ENCODE data around the gene HLA-B.

Gene HLA-B

GRCh38 chr6:31352683-31353383, 4.1 kb downstream of the HLA-B start:
- H2AFZ ChIP-seq (ENCODE audit: low read depth, low read length), result no peak overlapping the region
- H3K79me2 ChIP-seq (ENCODE audit: low read length), result peaks cover 26% of the 10 kb centered on the region
- no peak overlapping the region for H3K9ac ChIP-seq (ENCODE audit: low read length)
- TF ChIP-seq CTCF (IDR thresholded peaks at IDR 0.05; ENCODE audit: low read depth, low read length) (no peak), EZH2phosphoT487 (IDR thresholded peaks at IDR 0.05; ENCODE audit: low read depth) (no peak)
- no peaks in the 10 kb centered on the region for H3K9me3 ChIP-seq (ENCODE audit: insufficient read depth, low read length)
- no peaks in the 10 kb centered on the region for H3K27me3 ChIP-seq (ENCODE audit: low read depth, low read length)
- no peak overlapping the region for H3K4me3 ChIP-seq (ENCODE audit: low read length)
- H3K4me2 ChIP-seq (ENCODE audit: low read length), result no peak overlapping the region
- H3K36me3 ChIP-seq (replicated peaks; ENCODE audit: low read depth, low read length), result peaks cover 29% of the 10 kb centered on the region
- peaks cover 18% of the 10 kb centered on the region for H3K4me1 ChIP-seq (ENCODE audit: low read length)
- peaks cover 38% of the 10 kb centered on the region for H4K20me1 ChIP-seq (ENCODE audit: insufficient read depth, low read length)
- H3K27ac ChIP-seq (ENCODE audit: low read length), result no peak overlapping the region

GRCh38 chr6:31352310-31352682, 4.7 kb downstream of the HLA-B start:
- no peak overlapping the region for H3K4me3 ChIP-seq (ENCODE audit: low read length)
- peaks cover 29% of the 10 kb centered on the region for H3K36me3 ChIP-seq (replicated peaks; ENCODE audit: low read depth, low read length)
- no peaks in the 10 kb centered on the region for H3K9me3 ChIP-seq (ENCODE audit: insufficient read depth, low read length)
- H3K27me3 ChIP-seq (ENCODE audit: low read depth, low read length), result no peaks in the 10 kb centered on the region
- no peak overlapping the region for H3K9ac ChIP-seq (ENCODE audit: low read length)
- peaks cover 13% of the 10 kb centered on the region for H3K4me1 ChIP-seq (ENCODE audit: low read length)
- H3K4me2 ChIP-seq (ENCODE audit: low read length), result no peak overlapping the region
- no peak for TF ChIP-seq EZH2phosphoT487 (IDR thresholded peaks at IDR 0.05; ENCODE audit: low read depth)
- no peak for TF ChIP-seq CTCF (IDR thresholded peaks at IDR 0.05; ENCODE audit: low read depth, low read length)
- no peak overlapping the region for H3K27ac ChIP-seq (ENCODE audit: low read length)
- peaks cover 38% of the 10 kb centered on the region for H4K20me1 ChIP-seq (ENCODE audit: insufficient read depth, low read length)
- H3K79me2 ChIP-seq (ENCODE audit: low read length), result peaks cover 22% of the 10 kb centered on the region
- no peak overlapping the region for H2AFZ ChIP-seq (ENCODE audit: low read depth, low read length)

- peaks cover 38% of the 10 kb centered on the region for H4K20me1 ChIP-seq (ENCODE audit: insufficient read depth, low read length)
- H3K36me3 ChIP-seq (replicated peaks; ENCODE audit: low read depth, low read length), result peaks cover 29% of the 10 kb centered on the region
- peaks cover 18% of the 10 kb centered on the region for H3K79me2 ChIP-seq (ENCODE audit: low read length)
- H3K4me3 ChIP-seq (ENCODE audit: low read length), result no peak overlapping the region
- no peak overlapping the region for H3K27ac ChIP-seq (ENCODE audit: low read length)
- H3K9me3 ChIP-seq (ENCODE audit: insufficient read depth, low read length), result no peaks in the 10 kb centered on the region
- no peak overlapping the region for H3K4me2 ChIP-seq (ENCODE audit: low read length)
- H2AFZ ChIP-seq (ENCODE audit: low read depth, low read length), result no peak overlapping the region
- peaks cover 13% of the 10 kb centered on the region for H3K4me1 ChIP-seq (ENCODE audit: low read length)
- H3K9ac ChIP-seq (ENCODE audit: low read length), result no peak overlapping the region
- H3K27me3 ChIP-seq (ENCODE audit: low read depth, low read length), result no peaks in the 10 kb centered on the region
- TF ChIP-seq CTCF (IDR thresholded peaks at IDR 0.05; ENCODE audit: low read depth, low read length) (no peak), EZH2phosphoT487 (IDR thresholded peaks at IDR 0.05; ENCODE audit: low read depth) (no peak)
These were observed 5.3 kb downstream of the HLA-B start for GRCh38 chr6:31351401-31352309.

- peaks cover 25% of the 10 kb centered on the region for H3K36me3 ChIP-seq (replicated peaks; ENCODE audit: low read depth, low read length)
- H3K27me3 ChIP-seq (ENCODE audit: low read depth, low read length), result no peaks in the 10 kb centered on the region
- peaks cover 13% of the 10 kb centered on the region for H3K4me1 ChIP-seq (ENCODE audit: low read length)
- no peaks in the 10 kb centered on the region for H3K9me3 ChIP-seq (ENCODE audit: insufficient read depth, low read length)
- H3K79me2 ChIP-seq (ENCODE audit: low read length), result peaks cover 12% of the 10 kb centered on the region
- no peak overlapping the region for H3K4me2 ChIP-seq (ENCODE audit: low read length)
- H2AFZ ChIP-seq (ENCODE audit: low read depth, low read length), result no peak overlapping the region
- TF ChIP-seq CTCF (IDR thresholded peaks at IDR 0.05; ENCODE audit: low read depth, low read length) (no peak), EZH2phosphoT487 (IDR thresholded peaks at IDR 0.05; ENCODE audit: low read depth) (no peak)
- no peak overlapping the region for H3K9ac ChIP-seq (ENCODE audit: low read length)
- no peak overlapping the region for H3K27ac ChIP-seq (ENCODE audit: low read length)
- no peak overlapping the region for H3K4me3 ChIP-seq (ENCODE audit: low read length)
- peaks cover 38% of the 10 kb centered on the region for H4K20me1 ChIP-seq (ENCODE audit: insufficient read depth, low read length)
These were observed 6.0 kb downstream of the HLA-B start for GRCh38 chr6:31351033-31351380.

Data from OCI-LY3 (cell line).